Measurements from ENCODE around the gene KHK. TPM values are rescaled to one million over a fixed set of nuclear protein-coding genes. Genes with fewer than 3 reads are reported as not detected.

KHK gene
- total and polyA plus RNA-seq, 12 donors, result 0.32 to 4.6 (median 2.2) TPM

DNA sequence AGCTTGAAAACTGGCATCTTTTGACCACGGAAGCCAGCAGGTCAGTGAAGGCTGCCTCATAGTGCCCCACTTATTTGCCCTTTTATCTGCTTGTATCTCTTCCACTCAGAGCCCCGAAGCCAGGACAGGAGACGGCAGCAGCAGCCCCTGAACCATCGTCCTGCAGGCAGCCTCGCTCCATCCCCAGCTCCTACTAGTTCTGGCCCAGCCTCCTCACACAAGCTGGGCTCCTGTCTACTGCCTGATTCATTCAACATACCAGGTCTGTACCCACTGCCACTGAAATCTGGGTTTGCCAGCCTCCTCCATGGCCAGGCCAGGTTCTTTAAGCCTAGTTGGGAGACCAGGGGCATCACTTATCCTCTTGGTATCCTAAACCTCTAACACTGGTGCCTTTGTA lies 19.2 kb upstream of the KHK start:
- H3K27ac ChIP-seq, result no peak overlapping the region
- TF ChIP-seq, protein P1, sequence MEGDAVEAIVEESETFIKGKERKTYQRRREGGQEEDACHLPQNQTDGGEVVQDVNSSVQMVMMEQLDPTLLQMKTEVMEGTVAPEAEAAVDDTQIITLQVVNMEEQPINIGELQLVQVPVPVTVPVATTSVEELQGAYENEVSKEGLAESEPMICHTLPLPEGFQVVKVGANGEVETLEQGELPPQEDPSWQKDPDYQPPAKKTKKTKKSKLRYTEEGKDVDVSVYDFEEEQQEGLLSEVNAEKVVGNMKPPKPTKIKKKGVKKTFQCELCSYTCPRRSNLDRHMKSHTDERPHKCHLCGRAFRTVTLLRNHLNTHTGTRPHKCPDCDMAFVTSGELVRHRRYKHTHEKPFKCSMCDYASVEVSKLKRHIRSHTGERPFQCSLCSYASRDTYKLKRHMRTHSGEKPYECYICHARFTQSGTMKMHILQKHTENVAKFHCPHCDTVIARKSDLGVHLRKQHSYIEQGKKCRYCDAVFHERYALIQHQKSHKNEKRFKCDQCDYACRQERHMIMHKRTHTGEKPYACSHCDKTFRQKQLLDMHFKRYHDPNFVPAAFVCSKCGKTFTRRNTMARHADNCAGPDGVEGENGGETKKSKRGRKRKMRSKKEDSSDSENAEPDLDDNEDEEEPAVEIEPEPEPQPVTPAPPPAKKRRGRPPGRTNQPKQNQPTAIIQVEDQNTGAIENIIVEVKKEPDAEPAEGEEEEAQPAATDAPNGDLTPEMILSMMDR (IDR thresholded peaks at IDR 0.05), result no peak
- no peak for DNase-seq
- H3K36me3 ChIP-seq, result peaks cover 0 to 67% (median 14%) of the 10 kb centered on the region in 9 donors
- no peak overlapping the region for H3K4me3 ChIP-seq
- peaks cover 10 to 50% (median 36%) of the 10 kb centered on the region in 9 donors for H3K4me1 ChIP-seq
- no peak for ATAC-seq
- intact Hi-C loops (cut with DNase I), result no loop called here
- 87 to 95% methylated on average over 5 of the region's 5 CpGs for WGBS, 2 donors
- H3K27me3 ChIP-seq, result no peaks in the 10 kb centered on the region
- H3K9me3 ChIP-seq, result no peaks in the 10 kb centered on the region

DNA sequence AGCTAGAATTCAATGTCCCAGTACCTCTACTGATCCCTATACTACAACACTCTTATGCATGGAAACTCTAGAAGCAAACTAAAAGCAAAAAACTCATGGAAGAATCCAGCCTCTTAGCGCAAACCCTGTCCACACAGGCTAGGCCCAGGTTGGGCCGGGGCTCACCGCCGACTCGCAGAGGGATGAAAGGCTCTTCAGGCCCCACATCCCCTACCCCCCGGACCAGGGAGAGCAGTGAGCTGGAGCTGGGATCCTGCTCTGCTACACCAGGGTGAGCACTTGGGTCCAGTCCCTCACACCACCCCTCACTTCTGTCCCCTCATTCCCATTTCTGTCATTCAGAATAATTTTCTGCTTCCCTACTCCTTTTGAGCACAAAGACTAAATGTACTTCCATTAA lies 17.1 kb upstream of the KHK start:
- H3K4me3 ChIP-seq, result peak overlapping the region in 2 of 10 donors; percentile 75 to 91
- H3K36me3 ChIP-seq, result peaks cover 0 to 60% (median 14%) of the 10 kb centered on the region in 9 donors
- no peak for ATAC-seq
- TF ChIP-seq, protein P1 (IDR thresholded peaks at IDR 0.05), result no peak
- H3K27me3 ChIP-seq, result no peaks in the 10 kb centered on the region
- peak overlapping the region in 5 of 10 donors; percentile 25 to 97 (median 91) for H3K27ac ChIP-seq
- DNase-seq, result no peak
- peaks cover 10 to 60% (median 53%) of the 10 kb centered on the region in 9 donors for H3K4me1 ChIP-seq
- H3K9me3 ChIP-seq, result no peaks in the 10 kb centered on the region
- WGBS, 2 donors, result 92 to 93% methylated on average over 6 of the region's 6 CpGs
- intact Hi-C loops (cut with DNase I), result no loop called here

DNA sequence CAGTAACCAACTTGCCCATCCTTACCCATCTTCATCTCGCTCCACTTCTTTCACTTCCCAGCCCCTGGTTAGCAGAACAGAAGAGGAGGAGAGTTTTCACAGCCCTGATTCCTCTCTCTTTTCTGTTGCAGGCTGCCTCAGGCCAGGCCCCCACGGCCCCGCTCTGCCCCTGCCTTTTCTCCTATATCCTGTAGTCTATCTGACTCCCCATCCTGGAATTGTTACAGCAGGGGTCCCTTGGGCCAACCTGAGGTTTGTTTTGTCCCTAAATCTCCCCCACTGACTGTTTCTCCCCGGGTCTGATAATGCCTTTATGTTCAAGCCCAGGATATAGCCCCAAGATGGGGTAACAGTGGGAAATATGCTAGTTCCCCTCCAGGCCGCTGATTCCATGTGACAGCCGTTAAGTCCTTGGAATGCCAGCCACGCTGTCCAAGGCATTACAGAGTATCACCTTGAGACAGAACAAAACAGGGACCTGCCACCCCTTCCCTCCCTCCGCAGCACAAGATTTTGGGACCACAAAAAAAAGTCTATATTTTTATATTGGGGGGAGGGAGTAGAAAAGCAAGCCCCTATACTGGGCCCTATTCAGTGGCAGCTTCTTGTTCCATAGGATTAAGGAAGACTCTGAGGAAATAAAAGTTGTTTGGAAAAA lies 16.5 kb upstream of the KHK start:
- peaks cover 10 to 66% (median 59%) of the 10 kb centered on the region in 9 donors for H3K4me1 ChIP-seq
- DNase-seq, result no peak
- H3K27ac ChIP-seq, result peak overlapping the region in 7 of 10 donors; percentile 13 to 98 (median 97)
- intact Hi-C loops (cut with DNase I), result loop anchor here in 2 of 10 donors (2.0 kb wide), 1 partner anchor 19 kb away; the partner anchor contains the start of gene AGBL5 (in 2 of the 2)
- H3K36me3 ChIP-seq, result peaks cover 0 to 53% (median 14%) of the 10 kb centered on the region in 9 donors
- 73 to 74% methylated on average over 8 of the region's 8 CpGs for WGBS, 2 donors
- H3K9me3 ChIP-seq, result no peaks in the 10 kb centered on the region
- no peak for ATAC-seq
- TF ChIP-seq, protein P1 (IDR thresholded peaks at IDR 0.05), result no peak
- peak overlapping the region in 9 of 10 donors; percentile 50 to 98 (median 87) for H3K4me3 ChIP-seq
- no peaks in the 10 kb centered on the region for H3K27me3 ChIP-seq

DNA sequence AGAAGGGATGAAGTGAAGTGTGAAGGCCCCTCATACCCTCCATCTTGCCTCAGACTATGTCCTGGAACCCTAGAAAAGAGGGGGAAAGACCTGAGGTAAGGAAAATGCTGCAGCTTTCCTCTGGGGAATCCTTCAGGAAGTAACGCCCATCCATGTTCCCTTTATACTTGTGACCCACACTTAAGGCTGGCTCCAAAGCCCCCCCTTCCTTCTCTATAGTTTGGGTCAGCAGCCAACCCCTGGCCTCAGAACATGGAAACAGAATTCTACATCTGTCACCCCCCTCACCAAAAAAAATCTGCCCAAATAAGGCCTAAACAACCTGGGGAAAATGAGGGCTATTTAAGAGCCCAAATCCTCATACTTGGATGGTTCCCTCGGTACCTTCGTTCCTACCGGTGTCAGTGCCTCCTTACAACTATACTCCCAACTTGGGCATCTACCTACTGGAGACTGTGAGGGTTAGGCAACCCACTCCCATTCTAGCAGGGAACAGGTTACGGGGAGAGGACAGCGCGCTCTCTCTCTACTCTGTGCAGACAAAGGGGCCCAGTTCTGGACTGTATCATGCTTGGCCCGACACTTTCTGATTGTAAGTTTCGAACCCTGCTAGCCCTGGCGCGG lies 15.8 kb upstream of the KHK start:
- Histone ChIP-seq H3K4me1 (peaks cover 10 to 73% (median 61%) of the 10 kb centered on the region in 9 donors), H3K36me3 (peaks cover 0 to 47% (median 11%) of the 10 kb centered on the region in 9 donors), H3K9me3 (no peaks in the 10 kb centered on the region), H3K4me3 (peak overlapping the region; percentile 50 to 98 (median 89)), H3K27ac (peak overlapping the region in 9 of 10 donors; percentile 91 to 98 (median 97)), H3K27me3 (no peaks in the 10 kb centered on the region)
- ATAC-seq, result peak in 5 of 8 donors; percentile 0 to 16 (median 2)
- TF ChIP-seq, protein P1 (IDR thresholded peaks at IDR 0.05), result no peak
- no peak for DNase-seq
- intact Hi-C loops (cut with DNase I), result loop anchor here in 3 of 10 donors (1.0 to 2.0 kb wide), 2 partner anchors 19 to 20 kb away; partner anchors contain the start of gene AGBL5 (in 3 of the 3)
- WGBS, 2 donors, result 3% methylated on average over 11 of the region's 11 CpGs
